Stimulated activated CD8-positive, alpha-beta memory T cell treated with anti-CD3 and anti-CD28 coated beads, Interleukin-12 subunit alpha, Interleukin-12 subunit beta, amount 100 ng/mL, for 4 hours (primary cell): ENCODE measurements around the gene ZNF423.

Experiments used
- DNase-seq: peaks from one replicate; pipeline ENCODE4 v3.0.0-alpha.2; 2020; ENCODE audit warnings: low read depth

The ZNF423 gene

DNA sequence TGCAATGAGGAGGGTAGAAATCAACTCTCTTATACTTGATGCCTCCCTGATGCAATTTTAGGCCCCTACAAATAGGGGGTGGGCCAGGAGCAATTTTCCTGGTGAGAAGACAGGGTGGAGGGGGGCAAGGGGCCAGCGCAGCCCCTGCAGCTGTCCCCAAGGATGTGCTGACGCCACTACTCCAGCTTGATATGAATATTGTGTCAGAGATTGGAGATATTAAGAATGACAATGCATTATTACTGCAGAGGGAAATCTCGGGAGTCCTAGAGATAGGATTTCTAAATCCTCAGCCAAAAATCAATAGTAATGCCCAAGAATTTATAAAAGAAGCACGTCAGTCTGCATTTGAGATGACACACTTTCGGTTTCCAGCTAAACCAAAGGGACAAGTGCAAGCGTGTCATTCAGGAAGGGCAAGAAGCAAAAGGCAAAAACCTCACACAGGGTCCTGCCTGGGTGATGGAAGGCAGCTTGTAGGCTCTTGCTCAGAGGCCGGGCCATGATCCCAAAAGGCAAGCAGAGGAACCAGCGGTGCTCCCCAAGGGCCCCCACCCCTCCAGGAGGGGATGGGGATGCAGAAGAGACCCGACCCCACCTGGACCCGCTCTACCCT, 303.5 kb downstream of the ZNF423 start:
- no peak for DNase-seq

DNA sequence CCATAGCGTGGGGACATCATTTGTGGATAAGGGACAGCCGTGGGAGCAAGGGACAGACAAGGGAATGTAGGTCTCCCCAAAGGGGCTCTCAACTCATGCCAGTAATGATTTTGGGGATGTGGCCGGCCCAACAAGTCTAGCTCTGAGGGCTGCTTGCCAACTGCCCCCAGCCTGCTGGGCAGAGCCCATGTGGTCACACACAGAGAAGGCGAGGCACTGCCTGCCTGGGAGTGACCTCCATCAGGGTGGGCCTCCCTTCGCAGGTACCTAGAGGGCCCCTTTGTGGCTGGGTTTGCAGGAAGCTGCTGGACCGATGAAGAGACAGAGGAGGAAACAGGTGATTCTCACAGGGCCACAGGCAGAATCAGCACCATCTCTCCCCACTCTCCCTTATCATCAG, 305.2 kb downstream of the ZNF423 start:
- no peak for DNase-seq

DNA sequence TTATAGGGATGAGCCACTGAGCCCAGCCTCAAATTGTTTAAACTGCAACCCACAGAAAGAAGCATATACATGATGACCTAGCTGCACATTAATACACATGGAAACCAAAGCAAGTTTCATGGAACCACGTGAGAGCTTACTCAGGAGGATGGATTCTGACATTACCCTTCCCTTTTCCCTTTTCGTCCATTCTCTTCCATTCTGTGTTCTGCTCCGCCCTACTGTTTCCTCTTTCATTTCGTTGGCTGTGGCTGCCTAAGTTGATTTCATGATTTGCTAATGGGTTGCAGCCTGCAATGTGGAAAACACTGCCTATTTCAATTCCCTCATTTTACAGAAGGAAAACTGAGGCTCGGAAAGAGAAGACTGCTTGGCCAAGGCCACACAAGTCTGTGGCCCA, 305.8 kb downstream of the ZNF423 start:
- DNase-seq = no peak

- no peak for DNase-seq
Measured at GRCh38 chr16:49548325-49548970, 307.5 kb downstream of the ZNF423 start.

GRCh38 chr16:49547448-49547847, 308.5 kb downstream of the ZNF423 start:
- DNase-seq = no peak

GRCh38 chr16:49546735-49547134, 309.2 kb downstream of the ZNF423 start:
- DNase-seq = no peak

DNA sequence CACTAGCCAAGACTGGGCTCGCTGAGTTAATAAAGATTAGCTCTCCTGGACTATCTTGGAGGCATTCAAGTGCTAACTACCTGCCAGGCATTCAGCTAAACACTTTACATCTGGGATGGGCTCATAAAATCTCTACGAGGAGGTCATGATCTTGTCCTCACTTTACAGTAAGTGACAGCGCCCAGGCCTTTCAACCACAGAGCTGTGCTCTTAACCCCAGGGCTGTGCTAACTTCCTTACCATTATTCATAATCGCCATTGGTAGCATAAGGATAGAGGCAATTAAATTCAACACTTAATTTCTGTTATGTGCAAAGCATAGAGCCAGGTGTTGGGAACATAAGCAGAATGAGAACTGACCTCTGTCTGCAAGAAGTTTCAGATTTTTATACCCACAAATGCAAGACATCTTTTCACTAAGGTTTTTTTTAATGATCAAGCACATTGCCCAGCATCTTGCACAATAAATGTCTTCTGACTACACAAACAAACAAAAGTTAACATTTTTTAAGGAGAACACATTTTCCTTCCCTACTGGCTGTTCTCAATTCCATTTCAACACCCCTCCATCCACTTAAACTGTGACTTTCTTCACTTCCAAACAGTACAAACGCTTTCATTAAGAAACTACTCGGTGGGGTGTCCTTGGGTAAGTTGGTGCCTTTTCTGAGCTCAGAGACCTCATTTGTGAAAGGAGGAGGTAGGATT, 310.0 kb downstream of the ZNF423 start:
- DNase-seq = no peak

- no peak for DNase-seq
Measured at GRCh38 chr16:49545243-49545642, 310.7 kb downstream of the ZNF423 start.

GRCh38 chr16:49544828-49545227, 311.1 kb downstream of the ZNF423 start:
- no peak for DNase-seq

DNA sequence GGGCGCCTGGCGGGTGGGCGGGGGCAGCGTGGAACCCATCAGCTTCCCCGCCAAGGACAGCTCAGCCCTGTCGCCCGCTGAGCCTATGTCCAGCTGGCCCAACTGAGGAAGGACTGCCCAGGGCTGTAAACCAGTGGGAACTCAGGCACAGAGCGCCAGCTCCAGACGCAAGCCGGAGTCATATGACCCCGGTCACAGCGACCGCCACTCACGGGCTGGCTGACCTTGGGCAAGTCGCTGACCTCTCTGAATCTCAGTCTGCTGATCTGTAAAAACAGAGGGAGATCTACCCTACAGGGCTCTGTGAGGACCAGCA, 312.3 kb downstream of the ZNF423 start:
- DNase-seq = no peak

DNA sequence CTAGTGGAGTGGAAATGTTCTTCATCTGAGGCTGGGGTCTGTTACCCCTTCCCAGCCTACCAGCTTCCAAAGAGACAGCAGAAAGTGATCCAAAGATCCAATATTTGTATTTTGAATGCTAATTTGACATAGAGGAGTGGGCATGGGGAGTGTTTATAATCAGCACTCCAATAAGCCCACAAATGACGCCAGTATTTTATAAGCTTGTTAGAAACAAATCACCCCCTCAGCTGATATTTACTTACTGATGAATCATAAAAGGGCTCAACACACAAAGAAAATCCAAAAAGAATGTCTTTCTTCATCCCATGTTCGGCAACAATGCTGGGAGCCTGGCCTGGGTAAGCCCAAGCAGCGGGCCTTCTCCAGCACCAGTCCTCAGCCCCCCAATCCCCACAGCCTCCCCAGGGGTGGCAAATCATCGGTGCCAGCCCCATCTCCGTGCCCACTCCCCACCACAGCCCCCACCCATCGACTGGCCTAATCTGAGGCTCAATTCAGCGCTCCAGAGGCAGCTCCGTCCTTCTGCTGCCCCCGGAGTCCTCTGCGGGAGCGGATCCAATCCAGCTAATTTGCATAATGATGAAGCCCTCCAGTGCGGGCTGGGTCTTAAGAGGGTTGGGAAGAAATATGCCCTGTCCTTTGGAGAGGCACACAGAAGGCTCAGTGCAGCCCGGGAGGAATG, 312.8 kb downstream of the ZNF423 start:
- DNase-seq = no peak

DNA sequence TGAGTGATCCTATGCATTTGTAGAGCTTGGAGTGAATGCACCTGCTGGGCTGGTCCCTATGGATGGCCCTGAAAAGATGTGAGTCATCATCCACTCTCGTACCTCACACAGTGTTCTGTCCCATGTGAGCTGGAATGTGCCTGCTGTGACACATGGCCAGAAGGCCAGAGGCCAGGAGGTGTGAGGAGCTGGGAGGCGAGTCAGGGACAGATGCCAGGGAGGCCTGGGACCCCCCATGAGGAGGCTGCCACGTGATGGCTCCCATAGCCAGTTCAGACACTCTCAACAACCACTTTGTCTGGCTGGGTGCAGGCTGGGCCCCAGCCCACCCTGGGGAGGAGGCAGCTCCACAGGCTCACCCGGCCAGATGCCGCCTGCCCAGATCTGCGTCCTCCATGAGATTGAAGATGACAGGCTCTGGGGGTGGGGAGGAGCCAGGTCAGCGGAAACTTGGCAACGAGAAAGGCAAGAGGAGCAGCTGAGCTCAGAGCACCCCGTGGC, 313.5 kb downstream of the ZNF423 start:
- no peak for DNase-seq

- DNase-seq = no peak
Measured at GRCh38 chr16:49540836-49541235, 315.1 kb downstream of the ZNF423 start.

GRCh38 chr16:49539758-49540157, 316.2 kb downstream of the ZNF423 start:
- no peak for DNase-seq

DNA sequence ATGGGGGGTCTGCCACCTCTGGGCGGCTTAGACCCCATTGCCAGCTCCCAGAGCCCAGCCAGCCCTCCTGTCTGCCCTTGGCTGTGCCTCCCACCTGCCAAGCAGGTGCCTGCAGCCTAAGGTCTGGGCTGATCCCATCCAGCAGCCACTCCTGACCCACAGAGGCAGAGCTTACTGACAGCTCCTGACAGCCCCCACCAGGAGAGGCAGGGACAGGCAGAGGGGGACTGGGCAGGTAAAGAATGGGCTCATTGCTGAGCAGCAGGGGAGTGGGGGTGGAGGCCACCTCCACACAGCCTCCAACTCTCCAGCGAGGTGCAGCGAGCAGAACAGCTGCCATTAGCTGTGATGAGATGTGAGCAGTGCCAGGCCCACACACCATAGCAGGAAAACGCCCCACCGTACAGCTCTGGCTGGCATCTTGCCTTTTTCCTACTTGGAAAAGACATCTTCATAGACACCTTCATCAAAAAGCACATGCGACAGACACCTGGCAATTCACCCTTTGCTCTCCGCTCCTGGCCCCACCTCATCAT, 317.9 kb downstream of the ZNF423 start:
- DNase-seq = no peak

- DNase-seq = no peak
Measured at GRCh38 chr16:49534901-49535610, 320.9 kb downstream of the ZNF423 start.

DNA sequence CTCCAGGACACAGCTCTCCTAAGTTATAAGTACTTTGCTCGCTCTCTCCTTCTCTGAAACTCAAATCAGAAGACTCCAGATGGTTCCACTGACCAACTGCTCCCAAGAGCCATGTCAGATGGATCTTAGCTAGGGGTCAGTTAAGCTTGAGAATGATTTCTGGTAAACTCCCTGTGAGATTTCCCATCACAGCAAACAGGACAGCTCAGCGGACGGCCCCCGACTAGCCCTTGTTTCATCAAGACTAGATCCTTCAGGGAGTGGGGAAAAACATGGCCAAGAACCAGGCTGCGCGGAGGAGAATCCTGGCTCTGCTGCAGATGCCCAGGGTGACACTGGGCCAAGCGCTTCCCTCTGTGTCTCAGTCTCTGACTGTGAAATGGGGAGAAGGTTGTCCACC, 322.5 kb downstream of the ZNF423 start:
- DNase-seq = no peak

DNA sequence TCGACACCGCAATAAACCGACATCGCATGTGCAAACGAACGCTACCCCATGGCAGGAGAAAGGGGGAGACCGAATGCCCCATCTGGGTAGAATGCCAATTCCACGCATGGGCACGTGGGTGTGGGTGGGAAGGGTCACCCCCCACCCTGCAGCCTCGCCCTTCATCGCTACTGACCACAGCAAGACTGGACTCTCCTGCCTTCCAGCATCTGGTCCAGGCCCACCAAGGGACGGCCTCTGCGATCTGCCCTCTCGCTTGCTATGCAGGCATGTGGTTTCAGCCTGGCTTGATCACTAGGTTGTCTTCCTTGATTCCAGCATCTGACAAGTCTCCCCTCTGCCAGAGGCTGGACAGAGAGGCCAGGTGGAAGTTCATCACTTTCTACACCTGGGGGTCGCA, 323.0 kb downstream of the ZNF423 start:
- DNase-seq = no peak

DNA sequence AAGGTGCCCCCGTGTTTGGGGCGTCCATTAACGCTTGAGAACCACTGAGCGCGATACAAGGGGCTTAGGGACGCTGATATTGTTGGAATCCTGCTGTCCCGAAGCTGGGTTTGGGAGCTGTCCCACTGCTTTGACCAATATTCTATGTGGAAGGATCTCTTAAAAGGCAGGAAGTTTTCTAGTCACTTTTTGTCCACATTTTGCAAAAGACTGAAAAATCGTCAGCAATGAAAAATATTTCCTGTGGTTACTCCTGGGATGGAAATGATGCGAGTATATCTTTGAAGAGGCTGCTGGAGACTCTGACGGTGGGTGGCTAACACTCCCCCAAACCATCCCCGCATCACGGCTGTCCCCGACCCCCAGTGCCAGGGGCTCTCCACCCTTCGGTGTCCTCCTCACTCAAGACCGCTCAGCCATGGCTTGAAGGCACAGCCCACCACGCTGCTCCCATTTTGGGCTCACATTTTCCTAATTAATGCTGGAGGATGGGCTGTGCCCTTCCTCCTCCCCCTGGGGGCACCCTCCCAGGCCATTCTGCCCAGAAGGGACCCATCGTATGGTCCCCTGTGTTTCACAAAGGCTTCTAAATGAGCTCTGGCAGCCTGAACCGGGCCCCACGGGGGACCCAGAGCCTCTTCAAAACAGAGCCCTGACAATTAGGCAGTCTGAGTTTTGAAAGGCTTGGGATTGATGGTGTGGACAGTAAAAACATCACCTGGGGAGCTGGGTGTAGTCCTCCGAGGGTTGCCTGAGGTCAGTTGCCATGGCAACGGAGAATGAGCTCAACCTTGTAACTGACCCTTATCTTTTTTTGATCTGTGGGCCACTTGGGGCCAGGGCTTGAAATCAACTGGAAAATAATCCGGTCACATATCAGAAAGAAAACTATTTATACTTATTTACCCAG, 323.7 kb downstream of the ZNF423 start:
- no peak for DNase-seq

GRCh38 chr16:49531425-49531824, 324.5 kb downstream of the ZNF423 start:
- no peak for DNase-seq

- DNase-seq = no peak
Measured at GRCh38 chr16:49530427-49530970, 325.4 kb downstream of the ZNF423 start.
